GM19395 (cell line): ENCODE measurements around the gene KMT2E.
"Not testable (repeated sequence)": the region's sequence is repeated elsewhere in the genome, so short reads cannot be mapped to it uniquely, and the experiment has no call there.

Source experiments
- ATAC-seq: cut with Tn5 transposase; IDR thresholded peaks from one replicate; pipeline ENCODE4 v1.9.1; 2021; ENCODE audit warnings: mild to moderate bottlenecking, moderate library complexity; ENCODE audit not compliant: unreplicated experiment

Gene KMT2E

DNA sequence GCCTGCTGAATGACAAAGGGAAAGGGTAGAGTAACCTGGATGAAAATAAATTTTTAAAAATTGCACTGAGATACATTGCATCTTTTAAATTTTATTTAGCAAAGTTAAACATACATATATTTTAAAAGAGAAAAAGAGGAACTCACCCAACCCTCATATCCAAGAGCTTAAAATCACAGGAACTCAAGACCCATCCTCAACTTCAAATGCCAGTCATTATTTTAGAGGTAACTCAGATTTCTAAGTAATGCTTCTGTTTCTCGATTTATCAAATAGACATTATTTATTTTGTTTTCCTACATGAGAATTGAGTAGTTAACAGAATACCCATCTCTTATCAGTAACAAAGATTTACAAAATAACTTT lies 32.4 kb upstream of the KMT2E start:
- ATAC-seq: no peak

- no peak for ATAC-seq
Measured at GRCh38 chr7:104982308-104983075, 31.5 kb upstream of the KMT2E start.

- ATAC-seq: no peak
Measured at GRCh38 chr7:104983076-104983577, 30.9 kb upstream of the KMT2E start.

DNA sequence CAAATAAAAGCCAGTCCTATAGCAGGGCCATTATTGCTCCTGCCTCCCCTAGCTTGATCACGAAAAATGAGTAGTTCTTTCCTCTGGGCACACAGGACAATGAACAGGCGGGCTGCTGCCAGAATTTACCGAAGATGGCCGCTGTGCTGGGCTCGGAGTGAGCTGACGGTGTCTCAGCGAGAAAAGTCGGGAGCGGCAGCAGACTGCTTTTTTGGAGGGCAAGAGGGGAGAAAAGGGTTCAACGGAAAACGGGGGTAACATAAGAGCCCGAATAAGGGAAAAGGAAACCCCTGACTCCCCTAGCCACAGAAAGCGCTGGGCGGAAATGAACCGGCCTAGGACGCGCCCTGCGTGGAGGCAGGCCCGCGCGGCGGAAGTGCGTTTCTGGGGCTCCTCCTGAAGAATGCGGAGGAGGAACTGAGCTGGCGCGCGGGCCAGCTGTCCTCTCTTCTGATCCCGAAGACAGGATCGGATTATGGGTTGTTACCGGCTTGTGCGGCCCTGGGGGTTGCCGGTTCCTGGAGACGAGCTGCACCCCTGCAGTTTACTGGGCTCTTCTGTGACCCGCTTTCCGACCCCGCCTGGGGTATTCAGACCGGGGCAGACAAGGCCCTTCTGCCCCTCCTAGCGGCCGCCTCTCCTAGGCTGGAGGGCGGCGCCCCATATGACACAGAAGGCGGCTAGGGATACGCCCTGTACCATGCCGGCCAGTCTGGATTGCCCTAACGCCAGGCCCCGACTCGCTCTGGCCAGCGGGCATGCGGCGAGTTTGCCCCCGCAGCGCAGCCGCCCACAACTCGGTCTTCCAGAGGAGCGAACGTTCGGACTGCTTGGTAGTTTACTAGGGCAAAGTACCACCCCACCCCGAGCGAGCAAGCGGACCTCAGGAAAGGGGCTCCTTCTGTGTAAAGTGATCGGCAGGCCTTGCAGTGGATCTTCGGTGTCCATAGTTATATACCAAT lies 30.1 kb upstream of the KMT2E start:
- ATAC-seq: peak; percentile 92

DNA sequence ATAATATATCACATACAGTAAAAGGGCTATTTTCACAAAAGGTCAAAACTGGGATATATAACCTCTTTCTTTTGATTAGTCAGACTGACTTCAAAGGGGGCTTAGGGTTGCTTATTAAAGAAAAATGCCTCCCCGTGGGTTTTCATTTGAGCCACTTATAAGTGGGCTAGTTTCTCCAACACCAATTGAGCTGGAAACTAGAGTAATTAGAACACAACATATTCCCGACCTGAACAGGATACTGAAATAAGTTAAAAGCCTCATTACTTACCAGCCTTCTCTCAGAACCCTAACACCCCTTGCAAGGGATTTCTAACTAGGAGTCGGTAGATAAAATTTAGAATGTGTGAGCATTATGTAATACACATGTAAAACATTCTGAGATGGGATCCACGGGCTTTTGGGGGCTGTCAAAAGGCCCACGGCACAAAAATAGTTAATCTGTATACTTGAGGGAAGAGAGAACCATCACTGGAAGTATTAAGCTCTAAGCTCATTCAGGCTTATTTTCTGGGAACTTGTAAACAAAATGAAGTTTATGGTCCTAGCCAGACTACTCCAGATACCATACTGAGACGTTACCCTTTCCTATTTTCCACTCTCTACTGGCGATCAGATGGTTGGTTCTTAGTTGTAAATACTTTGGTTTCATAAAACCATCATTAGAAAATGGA lies 29.3 kb upstream of the KMT2E start:
- no peak for ATAC-seq

- ATAC-seq: no peak
Measured at GRCh38 chr7:104985259-104985617, 28.8 kb upstream of the KMT2E start.

DNA sequence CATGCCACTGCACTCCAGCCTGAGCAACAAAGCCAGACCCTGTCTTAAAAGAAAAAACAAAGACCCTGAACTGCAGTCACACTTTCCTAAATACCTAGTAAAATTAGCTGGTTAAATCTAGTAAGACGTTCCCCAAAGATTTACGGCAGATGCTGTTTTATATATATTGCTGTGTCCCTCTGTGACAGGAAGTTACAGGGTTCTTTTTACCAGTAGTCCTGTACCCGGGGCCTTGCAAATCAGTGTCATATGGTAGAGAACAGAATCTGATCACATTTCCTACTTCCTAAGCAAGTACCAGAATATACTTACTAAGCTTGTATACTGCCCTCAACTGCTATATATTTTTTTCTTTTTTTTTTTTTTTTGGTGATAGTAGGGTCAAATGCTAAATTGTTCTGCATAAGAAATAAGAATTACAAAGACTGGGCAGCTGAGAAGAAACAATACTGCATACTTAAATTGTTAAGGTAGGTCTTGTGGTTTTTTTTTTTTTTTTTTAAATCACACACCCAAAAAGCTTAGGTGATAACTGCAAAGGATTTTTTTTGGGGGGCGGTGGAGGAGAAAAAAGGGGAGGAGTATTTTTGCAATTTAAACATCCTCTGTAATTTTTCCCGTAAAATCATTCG lies 27.3 kb upstream of the KMT2E start:
- no peak for ATAC-seq

- not testable (repeated sequence) for ATAC-seq
Measured at GRCh38 chr7:104987403-104987802, 26.6 kb upstream of the KMT2E start.

DNA sequence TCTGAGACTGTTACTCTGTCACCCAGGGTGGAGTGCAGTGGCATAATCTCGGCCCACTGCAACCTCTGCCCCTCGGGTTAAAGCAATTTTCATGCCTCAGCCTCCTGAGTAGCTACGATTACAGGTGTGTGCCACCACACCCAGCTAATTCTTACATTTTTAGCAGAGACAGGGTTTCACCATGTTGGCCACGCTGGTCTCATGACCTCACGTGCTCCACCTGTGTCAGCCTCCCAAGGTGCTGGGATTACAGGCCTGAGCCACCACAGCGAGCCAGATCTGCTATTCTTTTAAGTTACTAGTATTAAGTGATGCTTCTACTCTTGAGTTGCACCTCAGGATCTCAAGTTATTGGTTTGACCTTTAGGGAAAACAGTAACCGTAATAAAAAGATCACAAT lies 23.0 kb upstream of the KMT2E start:
- no peak for ATAC-seq

- no peak for ATAC-seq
Measured at GRCh38 chr7:104992306-104992705, 21.7 kb upstream of the KMT2E start.

DNA sequence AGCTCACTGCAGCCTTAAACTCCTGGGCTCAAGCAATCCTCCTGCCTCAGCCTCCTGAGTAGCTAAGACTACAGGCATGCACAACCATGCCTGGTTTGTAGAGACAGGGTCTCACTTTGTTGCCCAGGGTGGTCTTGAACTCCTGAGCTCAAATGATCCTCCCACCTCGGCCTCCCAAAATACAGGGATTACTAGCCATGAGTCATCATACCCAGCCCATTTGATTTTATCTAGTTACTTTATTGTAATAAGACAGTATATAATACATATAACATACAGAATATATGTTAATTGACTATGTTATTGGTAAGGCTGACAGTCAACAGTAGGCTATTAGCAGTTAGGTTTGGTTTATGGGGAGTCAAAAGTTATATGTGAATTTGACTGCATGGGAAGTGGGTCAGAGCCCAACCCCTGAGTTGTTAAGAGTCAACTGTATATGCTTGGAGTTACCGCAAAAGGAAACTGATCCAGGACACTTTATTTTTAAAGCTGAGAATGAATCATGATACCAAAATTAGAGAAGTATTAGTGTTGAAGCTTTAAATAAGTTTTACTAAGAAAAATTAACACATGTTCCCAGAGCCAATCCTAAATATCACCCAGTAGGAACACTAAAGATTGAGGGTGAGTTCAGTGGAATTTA lies 20.7 kb upstream of the KMT2E start:
- ATAC-seq: no peak

DNA sequence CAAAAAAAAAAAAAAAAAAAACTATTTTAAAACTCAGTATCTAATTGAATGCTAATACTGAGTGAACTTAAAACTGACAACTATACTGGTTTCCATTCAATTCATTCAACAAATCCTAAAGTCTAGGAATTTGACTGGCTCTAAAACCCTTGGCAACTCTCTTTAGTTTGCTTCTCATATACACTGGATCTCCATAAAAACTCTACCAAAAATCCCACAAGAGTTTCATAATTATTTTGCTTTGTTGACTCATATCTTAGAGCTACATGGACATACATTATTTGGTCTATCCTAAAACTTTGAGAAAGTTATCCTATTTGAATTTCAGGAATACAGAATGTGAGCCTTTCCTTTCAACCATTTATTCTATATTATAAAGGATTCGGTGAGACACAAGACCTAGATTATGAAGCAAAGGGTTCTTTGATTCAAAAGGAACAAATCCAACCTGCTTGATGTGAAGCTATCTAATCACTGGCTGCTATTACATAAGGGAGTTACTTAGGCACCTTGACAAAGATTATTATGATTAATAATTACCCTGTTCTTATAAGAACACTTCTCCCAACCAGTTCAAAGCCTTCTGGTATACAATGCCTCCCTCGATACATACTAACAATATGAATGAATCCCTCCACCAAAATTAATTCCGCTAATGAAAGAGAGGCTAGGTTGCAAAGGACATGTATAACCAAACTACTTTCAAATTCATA lies 15.8 kb upstream of the KMT2E start:
- ATAC-seq: no peak

DNA sequence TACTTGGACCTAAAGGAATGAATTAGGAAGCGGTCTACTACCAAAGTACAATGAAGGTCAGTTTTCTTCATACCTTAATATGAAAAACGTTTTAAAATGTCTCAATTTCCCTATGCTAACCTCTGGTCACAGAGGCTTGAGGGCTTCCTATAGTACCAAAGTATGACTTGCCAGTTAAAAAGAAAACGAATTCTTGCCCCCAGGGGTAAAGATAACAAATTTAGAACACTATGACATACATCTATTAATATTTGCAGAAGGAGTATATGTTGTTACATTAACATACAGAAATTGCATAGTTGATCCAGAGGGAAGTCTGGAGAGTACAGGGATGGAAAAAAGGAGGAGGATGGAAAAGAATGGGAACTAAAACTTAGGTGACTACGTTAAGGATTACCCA lies 13.8 kb upstream of the KMT2E start:
- ATAC-seq: no peak

GRCh38 chr7:105000927-105001336 lies 13.1 kb upstream of the KMT2E start:
- no peak for ATAC-seq

DNA sequence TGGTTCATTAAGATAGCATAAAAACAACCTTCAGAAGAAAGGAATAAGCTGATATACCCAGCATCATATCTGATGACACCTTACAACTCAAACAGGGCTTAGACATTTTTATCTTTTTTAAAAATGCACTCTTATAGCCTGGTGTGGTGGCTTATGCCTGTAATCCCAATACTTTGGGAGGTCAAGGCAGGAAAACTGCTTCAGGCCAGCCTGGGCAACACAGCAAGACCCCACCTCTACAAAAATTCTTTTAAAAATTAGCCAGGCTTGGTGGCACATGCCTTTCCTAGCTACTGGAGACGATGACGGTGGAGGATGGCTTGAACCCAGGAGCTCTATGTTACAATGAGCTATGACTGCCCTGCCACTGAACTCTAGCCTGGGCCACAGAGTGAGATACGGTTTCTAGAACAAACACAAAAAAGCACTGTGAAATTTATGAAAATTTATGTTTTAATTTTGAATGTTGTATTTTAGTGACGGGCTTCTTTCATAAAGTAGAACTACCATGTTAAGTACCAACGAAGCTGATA lies 12.3 kb upstream of the KMT2E start:
- ATAC-seq: no peak

- no peak for ATAC-seq
Measured at GRCh38 chr7:105003275-105003674, 10.7 kb upstream of the KMT2E start.

- ATAC-seq: no peak
Measured at GRCh38 chr7:105003872-105004510, 10.0 kb upstream of the KMT2E start.

DNA sequence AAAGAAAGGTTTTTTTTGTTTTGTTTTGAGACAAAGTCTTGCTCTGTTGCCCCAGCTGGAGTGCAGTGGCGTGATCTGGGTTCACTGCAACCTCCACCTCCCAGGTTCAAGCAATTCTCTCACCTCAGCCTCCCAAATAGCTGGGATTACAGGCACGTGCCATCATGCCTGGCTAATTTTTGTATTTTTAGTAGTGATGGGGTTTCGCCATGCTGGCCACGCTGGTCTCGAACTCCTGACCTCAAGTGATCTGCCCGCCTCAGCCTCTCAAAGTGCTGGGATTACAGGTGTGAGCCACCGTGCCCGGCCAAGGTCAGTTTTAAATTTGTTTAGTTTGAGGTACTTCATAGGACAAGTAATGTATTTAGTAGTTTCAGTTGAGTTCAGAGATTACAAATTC lies 9.0 kb upstream of the KMT2E start:
- not testable (repeated sequence) for ATAC-seq

DNA sequence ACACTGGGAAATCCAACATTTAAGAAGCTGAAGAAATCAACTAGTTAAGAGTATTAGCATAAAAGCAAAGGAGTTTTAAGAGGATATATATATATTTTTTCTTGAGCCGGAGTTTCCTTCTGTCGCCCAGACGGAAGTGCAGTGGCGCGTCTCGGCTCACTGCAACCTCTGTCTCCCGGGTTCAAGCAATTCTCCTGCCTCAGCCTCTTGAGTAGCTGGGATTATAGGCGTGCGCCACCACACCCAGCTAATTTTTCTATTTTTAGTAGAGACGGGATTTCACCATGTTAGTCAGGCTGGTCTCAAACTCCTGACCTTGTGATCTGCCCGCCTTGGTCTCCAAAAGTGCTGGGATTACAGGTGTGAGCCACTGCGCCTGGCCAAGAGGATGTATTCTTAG lies 8.5 kb upstream of the KMT2E start:
- not testable (repeated sequence) for ATAC-seq
